ENCODE results near the gene KREMEN1.
"Not testable (repeated sequence)": the region's sequence is repeated elsewhere in the genome, so short reads cannot be mapped to it uniquely, and the experiment has no call there.

Gene KREMEN1

GRCh38 chr22:29039684-29040083 is 33.2 kb upstream of the KREMEN1 start:
- H3K4me1 Mint-ChIP-seq (ENCODE audit: low read depth); H3K9me3 Mint-ChIP-seq; H3K27ac Mint-ChIP-seq; H3K4me3 Mint-ChIP-seq; DNase-seq (ENCODE audit: low spot score); H3K27me3 Mint-ChIP-seq (ENCODE audit: low read depth); H3K36me3 Mint-ChIP-seq (ENCODE audit: low read depth): not testable (repeated sequence)

DNA sequence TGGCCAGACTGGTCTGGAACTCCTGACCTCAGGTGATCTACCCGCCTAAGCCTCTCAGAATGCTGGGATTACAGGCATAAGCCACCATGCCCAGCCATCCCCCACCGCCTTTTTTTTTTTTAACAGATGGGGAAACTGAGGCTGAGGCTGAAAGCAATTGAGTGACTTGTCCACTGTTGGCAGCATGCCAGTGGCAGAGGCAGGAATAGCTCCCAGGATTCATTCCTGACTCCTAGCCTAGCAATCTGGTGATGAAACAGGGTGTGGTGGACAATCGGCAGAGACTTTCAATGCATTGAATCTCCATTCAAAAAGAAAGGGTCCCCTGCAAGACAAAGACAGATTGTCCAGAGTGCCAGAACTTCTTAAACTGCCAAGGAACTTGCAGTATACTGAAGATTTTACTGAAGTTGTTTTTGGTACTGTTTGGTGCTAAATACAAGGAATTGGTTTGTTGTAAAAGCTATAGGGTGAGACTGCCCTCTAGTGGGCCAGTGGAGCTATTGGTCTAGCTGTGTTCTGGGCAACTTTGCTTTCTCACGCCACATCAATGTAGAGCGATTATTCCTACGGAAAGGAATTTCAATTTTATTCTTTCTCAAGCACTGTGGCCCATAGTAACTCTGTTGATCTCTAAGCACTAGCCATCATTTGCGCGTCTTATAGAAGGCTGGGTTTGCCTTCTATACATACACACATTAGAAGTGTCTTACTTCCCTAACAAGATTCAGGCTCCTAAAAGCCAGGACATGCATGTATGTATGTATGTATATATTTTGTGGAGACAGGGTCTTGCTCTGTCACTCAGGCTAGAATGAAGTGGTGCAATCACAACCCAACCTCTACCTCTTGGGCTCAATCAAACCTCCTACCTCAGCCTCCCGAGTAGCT is 32.2 kb upstream of the KREMEN1 start:
- Mint-ChIP-seq H3K27me3 (ENCODE audit: low read depth) (peaks cover 6% of the 10 kb centered on the region), H3K36me3 (ENCODE audit: low read depth) (no peaks in the 10 kb centered on the region), H3K27ac (no peak overlapping the region), H3K4me3 (no peak overlapping the region), H3K4me1 (ENCODE audit: low read depth) (no peaks in the 10 kb centered on the region), H3K9me3 (no peaks in the 10 kb centered on the region)
- DNase-seq (ENCODE audit: low spot score), result peak; percentile 36

DNA sequence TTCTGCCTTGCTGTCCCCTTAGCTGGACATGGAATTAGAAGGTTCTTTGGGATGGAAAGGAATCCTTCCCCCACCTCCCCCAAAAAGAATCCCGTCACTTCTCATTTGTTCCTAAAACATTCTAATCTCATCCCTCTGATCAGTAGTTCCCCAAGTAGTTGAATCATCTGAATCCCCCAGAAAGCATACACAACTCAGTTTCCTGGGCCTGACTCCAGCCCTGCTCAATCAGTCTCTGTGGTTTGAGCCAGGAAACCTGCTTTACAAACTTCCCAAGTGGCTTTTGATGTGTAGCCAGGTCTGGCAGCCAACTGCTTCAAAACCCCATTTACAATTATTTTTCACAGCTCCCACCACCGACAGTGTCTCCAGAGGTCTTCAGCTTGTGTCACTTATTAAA is 31.4 kb upstream of the KREMEN1 start:
- no peaks in the 10 kb centered on the region for H3K9me3 Mint-ChIP-seq
- no peak overlapping the region for H3K27ac Mint-ChIP-seq
- H3K4me1 Mint-ChIP-seq (ENCODE audit: low read depth), result no peaks in the 10 kb centered on the region
- no peak overlapping the region for H3K4me3 Mint-ChIP-seq
- H3K36me3 Mint-ChIP-seq (ENCODE audit: low read depth), result no peaks in the 10 kb centered on the region
- H3K27me3 Mint-ChIP-seq (ENCODE audit: low read depth), result peaks cover 4% of the 10 kb centered on the region
- no peak for DNase-seq (ENCODE audit: low spot score)

DNA sequence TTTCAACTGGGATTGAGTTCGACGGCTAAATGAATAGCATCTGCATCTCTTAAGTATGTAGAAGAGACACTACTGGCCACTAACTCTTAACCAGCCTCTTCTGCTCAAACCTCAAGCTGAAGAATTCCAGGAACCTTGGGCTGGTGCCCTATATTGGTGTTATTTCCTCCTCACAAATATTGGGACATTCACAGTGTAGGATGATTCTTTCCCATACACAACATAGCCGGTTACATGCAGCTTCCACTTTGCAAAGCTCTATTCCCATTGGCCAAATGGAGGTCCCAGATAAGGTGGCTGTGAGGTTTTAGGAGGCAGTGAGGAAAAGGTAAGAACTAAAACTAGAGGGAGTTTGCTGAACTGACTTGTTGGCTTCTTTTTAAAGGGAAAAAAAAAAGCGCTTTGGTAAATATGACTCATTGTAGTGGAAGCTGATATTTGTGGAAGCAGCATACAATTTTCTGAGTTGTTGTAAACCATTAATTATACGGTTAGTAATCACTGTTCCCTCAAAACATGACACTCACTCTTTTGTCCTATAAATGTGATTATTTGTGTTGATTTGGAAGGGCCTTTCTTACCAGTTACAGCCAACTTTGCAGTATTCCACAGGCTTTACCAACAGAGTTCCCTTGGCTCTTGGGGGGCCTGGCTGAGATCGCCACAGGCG is 28.8 kb upstream of the KREMEN1 start:
- Mint-ChIP-seq H3K9me3 (no peaks in the 10 kb centered on the region), H3K27ac (no peak overlapping the region), H3K27me3 (ENCODE audit: low read depth) (peaks cover 3% of the 10 kb centered on the region), H3K4me3 (no peak overlapping the region), H3K4me1 (ENCODE audit: low read depth) (no peaks in the 10 kb centered on the region), H3K36me3 (ENCODE audit: low read depth) (no peaks in the 10 kb centered on the region)
- DNase-seq (ENCODE audit: low spot score), result no peak

GRCh38 chr22:29044657-29045176 is 28.1 kb upstream of the KREMEN1 start:
- Mint-ChIP-seq H3K4me3 (no peak overlapping the region), H3K27me3 (ENCODE audit: low read depth) (no peaks in the 10 kb centered on the region), H3K9me3 (no peaks in the 10 kb centered on the region), H3K36me3 (ENCODE audit: low read depth) (no peaks in the 10 kb centered on the region), H3K4me1 (ENCODE audit: low read depth) (no peaks in the 10 kb centered on the region), H3K27ac (no peak overlapping the region)
- no peak for DNase-seq (ENCODE audit: low spot score)

DNA sequence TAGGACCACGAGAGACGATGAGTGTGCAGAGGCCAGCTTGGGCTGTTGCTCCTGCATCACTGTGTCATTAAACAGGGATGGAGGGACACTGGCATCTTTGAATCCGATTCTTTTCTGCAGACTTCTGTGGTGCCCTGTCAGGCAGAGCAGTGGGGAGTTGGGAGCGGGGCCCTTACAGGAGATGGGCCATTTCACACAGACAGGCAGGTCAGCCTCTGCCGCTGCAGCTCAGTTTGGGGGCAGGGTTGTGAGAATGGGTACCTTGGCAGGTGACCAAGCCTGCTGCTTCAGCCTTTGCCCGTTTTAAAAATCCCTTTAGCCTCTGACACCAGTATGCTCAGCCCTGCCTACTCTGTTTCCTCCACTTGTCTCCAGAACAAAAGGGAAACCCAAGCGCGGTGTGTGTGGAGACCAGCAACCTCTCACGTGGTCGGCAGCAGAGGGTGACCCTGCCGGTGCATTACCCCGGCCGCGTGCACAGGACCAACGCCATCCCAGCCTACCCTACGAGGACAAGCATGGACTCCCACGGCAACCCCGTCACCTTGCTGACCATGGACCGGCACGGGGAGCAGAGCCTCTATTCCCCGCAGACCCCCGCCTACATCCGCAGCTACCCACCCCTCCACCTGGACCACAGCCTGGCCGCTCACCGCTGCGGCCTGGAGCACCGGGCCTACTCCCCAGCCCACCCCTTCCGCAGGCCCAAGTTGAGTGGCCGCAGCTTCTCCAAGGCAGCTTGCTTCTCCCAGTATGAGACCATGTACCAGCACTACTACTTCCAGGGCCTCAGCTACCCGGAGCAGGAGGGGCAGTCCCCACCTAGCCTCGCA is 23.8 kb upstream of the KREMEN1 start:
- no peaks in the 10 kb centered on the region for H3K27me3 Mint-ChIP-seq (ENCODE audit: low read depth)
- no peak for DNase-seq (ENCODE audit: low spot score)
- H3K4me1 Mint-ChIP-seq (ENCODE audit: low read depth), result no peaks in the 10 kb centered on the region
- H3K4me3 Mint-ChIP-seq, result no peak overlapping the region
- no peaks in the 10 kb centered on the region for H3K36me3 Mint-ChIP-seq (ENCODE audit: low read depth)
- H3K27ac Mint-ChIP-seq, result no peak overlapping the region
- no peaks in the 10 kb centered on the region for H3K9me3 Mint-ChIP-seq

GRCh38 chr22:29049655-29050263 is 23.1 kb upstream of the KREMEN1 start:
- no peaks in the 10 kb centered on the region for H3K4me1 Mint-ChIP-seq (ENCODE audit: low read depth)
- H3K27ac Mint-ChIP-seq, result no peak overlapping the region
- no peak for DNase-seq (ENCODE audit: low spot score)
- H3K27me3 Mint-ChIP-seq (ENCODE audit: low read depth), result peaks cover 1% of the 10 kb centered on the region
- H3K36me3 Mint-ChIP-seq (ENCODE audit: low read depth), result no peaks in the 10 kb centered on the region
- no peaks in the 10 kb centered on the region for H3K9me3 Mint-ChIP-seq
- H3K4me3 Mint-ChIP-seq, result no peak overlapping the region

- no peaks in the 10 kb centered on the region for H3K4me1 Mint-ChIP-seq (ENCODE audit: low read depth)
- H3K27me3 Mint-ChIP-seq (ENCODE audit: low read depth), result peaks cover 3% of the 10 kb centered on the region
- H3K27ac Mint-ChIP-seq, result no peak overlapping the region
- H3K9me3 Mint-ChIP-seq, result no peaks in the 10 kb centered on the region
- no peak for DNase-seq (ENCODE audit: low spot score)
- no peak overlapping the region for H3K4me3 Mint-ChIP-seq
- no peaks in the 10 kb centered on the region for H3K36me3 Mint-ChIP-seq (ENCODE audit: low read depth)
Measured at GRCh38 chr22:29050457-29050856, 22.4 kb upstream of the KREMEN1 start.

GRCh38 chr22:29053048-29053702 is 19.7 kb upstream of the KREMEN1 start:
- no peaks in the 10 kb centered on the region for H3K36me3 Mint-ChIP-seq (ENCODE audit: low read depth)
- no peak overlapping the region for H3K27ac Mint-ChIP-seq
- H3K4me1 Mint-ChIP-seq (ENCODE audit: low read depth), result no peaks in the 10 kb centered on the region
- H3K27me3 Mint-ChIP-seq (ENCODE audit: low read depth), result peaks cover 7% of the 10 kb centered on the region
- no peak overlapping the region for H3K4me3 Mint-ChIP-seq
- no peak for DNase-seq (ENCODE audit: low spot score)
- H3K9me3 Mint-ChIP-seq, result no peaks in the 10 kb centered on the region

DNA sequence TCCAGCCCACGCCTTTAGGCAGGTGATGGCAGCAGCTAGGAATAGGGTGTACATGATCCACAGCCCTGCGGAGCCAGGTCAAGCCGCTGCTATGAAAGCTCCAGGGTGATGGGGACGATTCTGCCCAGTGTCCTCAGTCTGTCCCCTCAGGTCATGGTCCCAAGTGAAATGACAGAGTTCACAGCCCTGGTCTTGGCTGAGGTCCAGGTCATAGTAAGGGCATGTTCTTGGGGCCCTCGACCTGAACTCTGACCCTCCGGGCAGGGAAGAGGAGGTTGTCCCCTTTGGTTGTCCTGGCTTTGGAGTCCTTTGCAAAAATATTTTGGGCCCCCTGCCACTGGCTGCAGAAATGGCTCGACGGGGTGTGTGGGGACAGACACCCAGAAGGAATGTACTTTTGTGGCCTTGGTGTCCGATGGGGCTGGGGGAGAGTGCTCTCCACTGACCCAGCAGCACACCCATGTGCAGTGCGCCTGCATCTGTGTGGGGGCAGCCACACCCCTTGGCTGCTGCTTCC is 18.5 kb upstream of the KREMEN1 start:
- no peaks in the 10 kb centered on the region for H3K4me1 Mint-ChIP-seq (ENCODE audit: low read depth)
- H3K27ac Mint-ChIP-seq, result no peak overlapping the region
- peaks cover 14% of the 10 kb centered on the region for H3K27me3 Mint-ChIP-seq (ENCODE audit: low read depth)
- no peaks in the 10 kb centered on the region for H3K36me3 Mint-ChIP-seq (ENCODE audit: low read depth)
- no peaks in the 10 kb centered on the region for H3K9me3 Mint-ChIP-seq
- no peak for DNase-seq (ENCODE audit: low spot score)
- H3K4me3 Mint-ChIP-seq, result no peak overlapping the region

GRCh38 chr22:29055192-29055830 is 17.5 kb upstream of the KREMEN1 start:
- DNase-seq (ENCODE audit: low spot score), result no peak
- Mint-ChIP-seq H3K27me3 (ENCODE audit: low read depth) (peaks cover 20% of the 10 kb centered on the region), H3K4me3 (no peak overlapping the region), H3K9me3 (no peaks in the 10 kb centered on the region), H3K36me3 (ENCODE audit: low read depth) (no peaks in the 10 kb centered on the region), H3K27ac (no peak overlapping the region), H3K4me1 (ENCODE audit: low read depth) (no peaks in the 10 kb centered on the region)

- Mint-ChIP-seq H3K4me3 (no peak overlapping the region), H3K36me3 (ENCODE audit: low read depth) (no peaks in the 10 kb centered on the region), H3K4me1 (ENCODE audit: low read depth) (no peaks in the 10 kb centered on the region), H3K27ac (no peak overlapping the region), H3K27me3 (ENCODE audit: low read depth) (peaks cover 31% of the 10 kb centered on the region), H3K9me3 (no peaks in the 10 kb centered on the region)
- no peak for DNase-seq (ENCODE audit: low spot score)
Measured at GRCh38 chr22:29056472-29056871, 16.4 kb upstream of the KREMEN1 start.

Measured in T-helper 2 cell treated with Interferon-gamma antibody and Interleukin-4, amounts not matched to agents 5 μg/mL and 100 μg/mL, for 36 hours (primary cell).